Measurements from ENCODE around the gene KRTAP21-2. TPM values are rescaled to one million over a fixed set of nuclear protein-coding genes. Genes with fewer than 3 reads are reported as not detected.

Gene KRTAP21-2
- total and polyA plus RNA-seq, 2 experiments from 2014 or later = not detected

DNA sequence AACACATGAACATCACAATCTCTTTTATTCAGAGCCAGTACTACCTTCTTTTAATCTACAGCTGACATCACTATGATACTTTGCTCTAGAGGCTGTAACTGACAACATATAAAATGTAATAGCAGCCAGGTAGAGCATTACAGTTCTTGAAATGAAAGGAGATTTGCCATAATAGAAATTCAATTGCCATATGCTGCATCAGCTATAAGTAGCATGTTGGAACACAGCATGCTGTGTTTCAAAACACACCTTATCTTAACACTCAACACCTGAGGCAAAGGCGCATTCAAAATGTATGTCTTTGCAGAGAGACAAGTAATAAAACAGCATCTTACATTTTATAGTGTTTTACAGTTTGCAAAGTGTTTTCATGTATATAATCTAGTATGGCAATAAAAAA, 32.2 kb upstream of the KRTAP21-2 start:
- Mint-ChIP-seq H3K27me3 (ENCODE audit: insufficient read depth, low read depth, poor library complexity) (no peaks in the 10 kb centered on the region), H3K36me3 (ENCODE audit: low read depth) (no peaks in the 10 kb centered on the region), H3K4me1 (no peaks in the 10 kb centered on the region), H3K4me3 (no peak overlapping the region), H3K27ac (no peak overlapping the region), H3K9me3 (no peaks in the 10 kb centered on the region)
- no peak for TF ChIP-seq CREB1 (CRISPR knock-in tag; IDR thresholded peaks at IDR 0.05; ENCODE audit: low read depth)
- no peak for TF ChIP-seq POLR2AphosphoS5 (IDR thresholded peaks at IDR 0.05; ENCODE audit: low read depth)
- TF ChIP-seq, protein P1, sequence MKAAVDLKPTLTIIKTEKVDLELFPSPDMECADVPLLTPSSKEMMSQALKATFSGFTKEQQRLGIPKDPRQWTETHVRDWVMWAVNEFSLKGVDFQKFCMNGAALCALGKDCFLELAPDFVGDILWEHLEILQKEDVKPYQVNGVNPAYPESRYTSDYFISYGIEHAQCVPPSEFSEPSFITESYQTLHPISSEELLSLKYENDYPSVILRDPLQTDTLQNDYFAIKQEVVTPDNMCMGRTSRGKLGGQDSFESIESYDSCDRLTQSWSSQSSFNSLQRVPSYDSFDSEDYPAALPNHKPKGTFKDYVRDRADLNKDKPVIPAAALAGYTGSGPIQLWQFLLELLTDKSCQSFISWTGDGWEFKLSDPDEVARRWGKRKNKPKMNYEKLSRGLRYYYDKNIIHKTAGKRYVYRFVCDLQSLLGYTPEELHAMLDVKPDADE (IDR thresholded peaks at IDR 0.05) = no peak
- TF ChIP-seq EZH2 (IDR thresholded peaks at IDR 0.05; ENCODE audit: low read depth, unreplicated experiment) = no peak
- TF ChIP-seq, protein P2, sequence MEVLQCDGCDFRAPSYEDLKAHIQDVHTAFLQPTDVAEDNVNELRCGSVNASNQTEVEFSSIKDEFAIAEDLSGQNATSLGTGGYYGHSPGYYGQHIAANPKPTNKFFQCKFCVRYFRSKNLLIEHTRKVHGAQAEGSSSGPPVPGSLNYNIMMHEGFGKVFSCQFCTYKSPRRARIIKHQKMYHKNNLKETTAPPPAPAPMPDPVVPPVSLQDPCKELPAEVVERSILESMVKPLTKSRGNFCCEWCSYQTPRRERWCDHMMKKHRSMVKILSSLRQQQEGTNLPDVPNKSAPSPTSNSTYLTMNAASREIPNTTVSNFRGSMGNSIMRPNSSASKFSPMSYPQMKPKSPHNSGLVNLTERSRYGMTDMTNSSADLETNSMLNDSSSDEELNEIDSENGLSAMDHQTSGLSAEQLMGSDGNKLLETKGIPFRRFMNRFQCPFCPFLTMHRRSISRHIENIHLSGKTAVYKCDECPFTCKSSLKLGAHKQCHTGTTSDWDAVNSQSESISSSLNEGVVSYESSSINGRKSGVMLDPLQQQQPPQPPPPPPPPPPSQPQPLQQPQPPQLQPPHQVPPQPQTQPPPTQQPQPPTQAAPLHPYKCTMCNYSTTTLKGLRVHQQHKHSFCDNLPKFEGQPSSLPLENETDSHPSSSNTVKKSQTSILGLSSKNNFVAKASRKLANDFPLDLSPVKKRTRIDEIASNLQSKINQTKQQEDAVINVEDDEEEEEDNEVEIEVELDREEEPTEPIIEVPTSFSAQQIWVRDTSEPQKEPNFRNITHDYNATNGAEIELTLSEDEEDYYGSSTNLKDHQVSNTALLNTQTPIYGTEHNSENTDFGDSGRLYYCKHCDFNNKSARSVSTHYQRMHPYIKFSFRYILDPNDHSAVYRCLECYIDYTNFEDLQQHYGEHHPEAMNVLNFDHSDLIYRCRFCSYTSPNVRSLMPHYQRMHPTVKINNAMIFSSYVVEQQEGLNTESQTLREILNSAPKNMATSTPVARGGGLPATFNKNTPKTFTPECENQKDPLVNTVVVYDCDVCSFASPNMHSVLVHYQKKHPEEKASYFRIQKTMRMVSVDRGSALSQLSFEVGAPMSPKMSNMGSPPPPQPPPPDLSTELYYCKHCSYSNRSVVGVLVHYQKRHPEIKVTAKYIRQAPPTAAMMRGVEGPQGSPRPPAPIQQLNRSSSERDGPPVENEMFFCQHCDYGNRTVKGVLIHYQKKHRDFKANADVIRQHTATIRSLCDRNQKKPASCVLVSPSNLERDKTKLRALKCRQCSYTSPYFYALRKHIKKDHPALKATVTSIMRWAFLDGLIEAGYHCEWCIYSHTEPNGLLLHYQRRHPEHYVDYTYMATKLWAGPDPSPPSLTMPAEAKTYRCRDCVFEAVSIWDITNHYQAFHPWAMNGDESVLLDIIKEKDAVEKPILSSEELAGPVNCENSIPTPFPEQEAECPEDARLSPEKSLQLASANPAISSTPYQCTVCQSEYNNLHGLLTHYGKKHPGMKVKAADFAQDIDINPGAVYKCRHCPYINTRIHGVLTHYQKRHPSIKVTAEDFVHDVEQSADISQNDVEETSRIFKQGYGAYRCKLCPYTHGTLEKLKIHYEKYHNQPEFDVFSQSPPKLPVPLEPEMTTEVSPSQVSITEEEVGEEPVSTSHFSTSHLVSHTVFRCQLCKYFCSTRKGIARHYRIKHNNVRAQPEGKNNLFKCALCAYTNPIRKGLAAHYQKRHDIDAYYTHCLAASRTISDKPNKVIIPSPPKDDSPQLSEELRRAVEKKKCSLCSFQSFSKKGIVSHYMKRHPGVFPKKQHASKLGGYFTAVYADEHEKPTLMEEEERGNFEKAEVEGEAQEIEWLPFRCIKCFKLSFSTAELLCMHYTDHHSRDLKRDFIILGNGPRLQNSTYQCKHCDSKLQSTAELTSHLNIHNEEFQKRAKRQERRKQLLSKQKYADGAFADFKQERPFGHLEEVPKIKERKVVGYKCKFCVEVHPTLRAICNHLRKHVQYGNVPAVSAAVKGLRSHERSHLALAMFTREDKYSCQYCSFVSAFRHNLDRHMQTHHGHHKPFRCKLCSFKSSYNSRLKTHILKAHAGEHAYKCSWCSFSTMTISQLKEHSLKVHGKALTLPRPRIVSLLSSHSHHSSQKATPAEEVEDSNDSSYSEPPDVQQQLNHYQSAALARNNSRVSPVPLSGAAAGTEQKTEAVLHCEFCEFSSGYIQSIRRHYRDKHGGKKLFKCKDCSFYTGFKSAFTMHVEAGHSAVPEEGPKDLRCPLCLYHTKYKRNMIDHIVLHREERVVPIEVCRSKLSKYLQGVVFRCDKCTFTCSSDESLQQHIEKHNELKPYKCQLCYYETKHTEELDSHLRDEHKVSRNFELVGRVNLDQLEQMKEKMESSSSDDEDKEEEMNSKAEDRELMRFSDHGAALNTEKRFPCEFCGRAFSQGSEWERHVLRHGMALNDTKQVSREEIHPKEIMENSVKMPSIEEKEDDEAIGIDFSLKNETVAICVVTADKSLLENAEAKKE (CRISPR knock-in tag; IDR thresholded peaks at IDR 0.05) = no peak
- DNase-seq (ENCODE audit: low spot score) (no peak), ATAC-seq (no peak)
- H3K4me1 ChIP-seq (ENCODE audit: insufficient read depth) = no peaks in the 10 kb centered on the region
- no peaks in the 10 kb centered on the region for H3K79me2 ChIP-seq (replicated peaks; ENCODE audit: insufficient read depth)
- no peaks in the 10 kb centered on the region for H3K36me3 ChIP-seq (ENCODE audit: insufficient read depth)
- no peak overlapping the region for H3K4me2 ChIP-seq
- H2AFZ ChIP-seq = peak overlapping the region; percentile 17; the same call in 1 of the 2 replicates
- no peaks in the 10 kb centered on the region for H4K20me1 ChIP-seq (replicated peaks; ENCODE audit: insufficient read depth)
- no peaks in the 10 kb centered on the region for H3F3A ChIP-seq (replicated peaks; ENCODE audit: low read depth)
- no peaks in the 10 kb centered on the region for H3K27me3 ChIP-seq (ENCODE audit: insufficient read depth)
- H3K27ac ChIP-seq (ENCODE audit: low read depth) = no peak overlapping the region
- H3K4me3 ChIP-seq = no peak overlapping the region
- no peaks in the 10 kb centered on the region for H3K9me2 ChIP-seq (ENCODE audit: insufficient read depth)

All from GM23338 (cell line).